Fibroblast of lung (primary cell): ENCODE measurements around the gene TMEM131L.

Source experiments
- CTCF ChIP-seq, 2 donors: IDR thresholded peaks in 1 of 2; conservative IDR thresholded peaks in 1 of 2; 1 replicate in 1 of 2; 2 replicates in 1 of 2; pipeline ENCODE4 v1.5.1; 2011 to 2012; ENCODE audit warnings: low read length in 2 of 2, control low read depth in 1 of 2, inconsistent platforms in 1 of 2, low read depth in 1 of 2, mild to moderate bottlenecking in 1 of 2
- EZH2 ChIP-seq: IDR thresholded peaks from 2 replicates; pipeline ENCODE4 v1.5.1; 2012; ENCODE audit warnings: low read length, control low read depth, mild to moderate bottlenecking; ENCODE audit errors: missing control alignments

GRCh38 chr4:153506341-153507309 lies 40.5 kb downstream of the TMEM131L start:
- TF ChIP-seq CTCF (conservative IDR thresholded peaks at IDR 0.05 in 1 of 2, IDR thresholded peaks at IDR 0.05 in 1 of 2; ENCODE audit: low read depth in 1 of 2, low read length in 2 of 2) (no peak), EZH2 (no peak)
